SK-N-SH treated with all-trans-retinoic acid at 6 μM for 48 hours (cell line): ENCODE results near the gene POLE.

ENCODE experiments used
- ESRRG ChIP-seq: fragments of 250-450 bp; sonication (Bioruptor Pico); IDR thresholded peaks from 2 replicates; pipeline ENCODE4 v1.6.1; 2021; ENCODE audit warnings: mild to moderate bottlenecking
- ISL1 ChIP-seq: fragments of 250-450 bp; sonication (Bioruptor Pico); IDR thresholded peaks from 2 replicates; pipeline ENCODE4 v2.1.2; 2022; ENCODE audit warnings: mild to moderate bottlenecking, moderate library complexity
- OSR1 ChIP-seq: fragments of 250-450 bp; sonication (Bioruptor Pico); IDR thresholded peaks from 2 replicates; pipeline ENCODE4 v1.8.0; 2022; ENCODE audit warnings: moderate library complexity, mild to moderate bottlenecking, inconsistent platforms
- RARB ChIP-seq: fragments of 250-450 bp; sonication (Bioruptor Pico); IDR thresholded peaks from 2 replicates; pipeline ENCODE4 v1.8.0; 2021; ENCODE audit warnings: mild to moderate bottlenecking, moderate library complexity
- TCF4 ChIP-seq: fragments of 250-450 bp; sonication (Bioruptor Pico); IDR thresholded peaks from 2 replicates; pipeline ENCODE4 v1.8.0; 2021; ENCODE audit warnings: mild to moderate bottlenecking, moderate library complexity, borderline replicate concordance
- TOX ChIP-seq: fragments of 250-450 bp; sonication (Bioruptor Pico); IDR thresholded peaks from 2 replicates; pipeline ENCODE4 v1.8.0; 2021; ENCODE audit warnings: mild to moderate bottlenecking, moderate library complexity, borderline replicate concordance
- ZNF70 ChIP-seq: fragments of 450-650 bp; formaldehyde crosslinking; IDR thresholded peaks from 2 replicates; pipeline ENCODE4 v1.5.0; 2020; ENCODE audit warnings: mild to moderate bottlenecking, moderate library complexity
- ZNF8 ChIP-seq: fragments of 450-650 bp; formaldehyde crosslinking; IDR thresholded peaks from 2 replicates; pipeline ENCODE4 v1.5.0; 2020; ENCODE audit warnings: mild to moderate bottlenecking, moderate library complexity
- TF ChIP-seq, protein P1 (sequence below): fragments of 250-450 bp; sonication (Bioruptor Pico); IDR thresholded peaks from 2 replicates; pipeline ENCODE4 v1.8.0; 2020; ENCODE audit warnings: mild to moderate bottlenecking, moderate library complexity, borderline replicate concordance
- TF ChIP-seq, protein P2 (sequence below): fragments of 250-450 bp; sonication (Bioruptor Pico); IDR thresholded peaks from 2 replicates; pipeline ENCODE4 v1.5.1; 2020; ENCODE audit warnings: low read depth, mild to moderate bottlenecking, moderate library complexity
- TF ChIP-seq, protein P3 (sequence below): fragments of 250-450 bp; sonication (Bioruptor Pico); IDR thresholded peaks from 2 replicates; pipeline ENCODE4 v1.8.0; 2021; ENCODE audit warnings: low read depth, mild to moderate bottlenecking, moderate library complexity, borderline replicate concordance

DNA sequence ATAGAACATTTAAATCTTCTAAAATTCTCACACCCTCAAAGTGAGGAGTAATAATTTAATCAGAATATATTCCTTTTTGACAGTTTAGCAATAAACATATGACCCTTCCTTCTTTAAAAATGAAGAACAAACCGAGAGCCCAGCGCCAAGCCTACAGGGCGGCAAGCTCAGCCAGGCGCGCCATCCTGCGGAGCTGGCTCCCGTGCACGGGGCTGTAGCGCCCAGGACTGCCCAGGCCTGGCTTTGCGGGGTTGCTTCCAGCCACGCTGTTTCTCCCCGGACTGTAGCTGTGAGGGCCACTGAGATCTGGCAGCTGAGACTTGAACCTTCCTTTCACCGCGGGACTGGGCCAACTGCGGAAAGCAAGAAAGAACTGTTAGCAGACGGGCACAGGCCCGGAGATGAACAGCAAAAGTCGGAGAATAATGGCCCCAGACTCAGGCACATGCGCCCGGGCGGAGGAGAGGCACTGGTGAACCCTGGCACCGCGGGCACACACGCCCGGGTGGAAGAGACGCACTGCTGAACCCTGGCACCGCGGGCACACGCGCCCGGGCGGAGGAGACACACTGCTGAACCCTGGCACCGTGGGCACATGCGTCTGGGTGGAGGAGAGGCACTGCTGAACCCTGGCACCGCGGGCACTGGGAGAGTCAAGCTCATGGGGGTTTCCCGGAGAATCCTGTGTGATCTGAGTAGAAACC is 40.1 kb upstream of the POLE start:
- TF ChIP-seq, protein P1, sequence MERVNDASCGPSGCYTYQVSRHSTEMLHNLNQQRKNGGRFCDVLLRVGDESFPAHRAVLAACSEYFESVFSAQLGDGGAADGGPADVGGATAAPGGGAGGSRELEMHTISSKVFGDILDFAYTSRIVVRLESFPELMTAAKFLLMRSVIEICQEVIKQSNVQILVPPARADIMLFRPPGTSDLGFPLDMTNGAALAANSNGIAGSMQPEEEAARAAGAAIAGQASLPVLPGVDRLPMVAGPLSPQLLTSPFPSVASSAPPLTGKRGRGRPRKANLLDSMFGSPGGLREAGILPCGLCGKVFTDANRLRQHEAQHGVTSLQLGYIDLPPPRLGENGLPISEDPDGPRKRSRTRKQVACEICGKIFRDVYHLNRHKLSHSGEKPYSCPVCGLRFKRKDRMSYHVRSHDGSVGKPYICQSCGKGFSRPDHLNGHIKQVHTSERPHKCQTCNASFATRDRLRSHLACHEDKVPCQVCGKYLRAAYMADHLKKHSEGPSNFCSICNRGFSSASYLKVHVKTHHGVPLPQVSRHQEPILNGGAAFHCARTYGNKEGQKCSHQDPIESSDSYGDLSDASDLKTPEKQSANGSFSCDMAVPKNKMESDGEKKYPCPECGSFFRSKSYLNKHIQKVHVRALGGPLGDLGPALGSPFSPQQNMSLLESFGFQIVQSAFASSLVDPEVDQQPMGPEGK (CRISPR knock-in tag): no peak
- TF ChIP-seq ZNF70 (CRISPR knock-in tag): no peak
- no peak for TF ChIP-seq ESRRG (CRISPR knock-in tag)
- TF ChIP-seq OSR1 (CRISPR knock-in tag): no peak
- no peak for TF ChIP-seq ZNF8
- no peak for TF ChIP-seq TCF4 (CRISPR knock-in tag)
- TF ChIP-seq, protein P2, sequence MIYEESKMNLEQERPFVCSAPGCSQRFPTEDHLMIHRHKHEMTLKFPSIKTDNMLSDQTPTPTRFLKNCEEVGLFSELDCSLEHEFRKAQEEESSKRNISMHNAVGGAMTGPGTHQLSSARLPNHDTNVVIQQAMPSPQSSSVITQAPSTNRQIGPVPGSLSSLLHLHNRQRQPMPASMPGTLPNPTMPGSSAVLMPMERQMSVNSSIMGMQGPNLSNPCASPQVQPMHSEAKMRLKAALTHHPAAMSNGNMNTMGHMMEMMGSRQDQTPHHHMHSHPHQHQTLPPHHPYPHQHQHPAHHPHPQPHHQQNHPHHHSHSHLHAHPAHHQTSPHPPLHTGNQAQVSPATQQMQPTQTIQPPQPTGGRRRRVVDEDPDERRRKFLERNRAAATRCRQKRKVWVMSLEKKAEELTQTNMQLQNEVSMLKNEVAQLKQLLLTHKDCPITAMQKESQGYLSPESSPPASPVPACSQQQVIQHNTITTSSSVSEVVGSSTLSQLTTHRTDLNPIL (CRISPR knock-in tag): no peak
- no peak for TF ChIP-seq TOX (CRISPR knock-in tag)
- TF ChIP-seq ISL1 (CRISPR knock-in tag): no peak
- TF ChIP-seq RARB (CRISPR knock-in tag): no peak
- TF ChIP-seq, protein P3, sequence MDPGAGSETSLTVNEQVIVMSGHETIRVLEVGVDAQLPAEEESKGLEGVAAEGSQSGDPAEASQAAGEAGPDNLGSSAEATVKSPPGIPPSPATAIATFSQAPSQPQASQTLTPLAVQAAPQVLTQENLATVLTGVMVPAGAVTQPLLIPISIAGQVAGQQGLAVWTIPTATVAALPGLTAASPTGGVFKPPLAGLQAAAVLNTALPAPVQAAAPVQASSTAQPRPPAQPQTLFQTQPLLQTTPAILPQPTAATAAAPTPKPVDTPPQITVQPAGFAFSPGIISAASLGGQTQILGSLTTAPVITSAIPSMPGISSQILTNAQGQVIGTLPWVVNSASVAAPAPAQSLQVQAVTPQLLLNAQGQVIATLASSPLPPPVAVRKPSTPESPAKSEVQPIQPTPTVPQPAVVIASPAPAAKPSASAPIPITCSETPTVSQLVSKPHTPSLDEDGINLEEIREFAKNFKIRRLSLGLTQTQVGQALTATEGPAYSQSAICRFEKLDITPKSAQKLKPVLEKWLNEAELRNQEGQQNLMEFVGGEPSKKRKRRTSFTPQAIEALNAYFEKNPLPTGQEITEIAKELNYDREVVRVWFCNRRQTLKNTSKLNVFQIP (CRISPR knock-in tag): no peak
